Activated naive CD4-positive, alpha-beta T cell treated with anti-CD3 and anti-CD28 coated beads, Interleukin-2, amount 50 U/mL, for 16 hours (primary cell): Measurements from ENCODE around the gene NDRG2.
"Not testable (repeated sequence)": the region's sequence is repeated elsewhere in the genome, so short reads cannot be mapped to it uniquely, and the experiment has no call there.

Experiments used
- DNase-seq: peaks from one replicate; pipeline ENCODE4 v3.0.0-alpha.2; 2020

Gene NDRG2

DNA sequence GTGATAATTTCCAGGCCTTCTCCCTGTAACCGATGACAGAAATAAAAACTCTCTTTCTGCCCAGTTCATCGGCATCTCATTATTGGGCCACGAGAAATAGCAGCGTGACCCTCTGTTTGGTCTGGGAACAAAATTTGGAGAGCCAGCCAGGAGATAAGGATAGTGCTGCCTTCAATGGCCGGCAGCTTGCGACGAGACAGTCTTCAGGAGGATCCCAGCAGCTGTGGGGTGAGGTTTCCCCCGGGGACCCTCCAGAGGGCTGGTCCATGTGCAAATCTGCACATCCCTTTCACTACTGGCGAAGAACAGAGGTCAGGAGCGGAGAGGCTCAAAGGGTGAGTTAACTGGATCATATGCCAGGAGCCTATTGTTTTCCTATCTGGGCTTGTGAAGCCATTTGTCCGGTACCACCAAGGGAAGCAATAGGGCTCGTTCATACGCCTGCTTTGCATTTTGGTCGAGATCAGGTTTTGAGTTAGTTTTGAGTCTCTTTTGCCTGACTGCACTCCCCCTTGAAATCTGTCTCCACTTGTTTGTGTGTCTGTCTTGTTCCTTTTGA is 21.0 kb downstream of the NDRG2 start:
- no peak for DNase-seq

DNA sequence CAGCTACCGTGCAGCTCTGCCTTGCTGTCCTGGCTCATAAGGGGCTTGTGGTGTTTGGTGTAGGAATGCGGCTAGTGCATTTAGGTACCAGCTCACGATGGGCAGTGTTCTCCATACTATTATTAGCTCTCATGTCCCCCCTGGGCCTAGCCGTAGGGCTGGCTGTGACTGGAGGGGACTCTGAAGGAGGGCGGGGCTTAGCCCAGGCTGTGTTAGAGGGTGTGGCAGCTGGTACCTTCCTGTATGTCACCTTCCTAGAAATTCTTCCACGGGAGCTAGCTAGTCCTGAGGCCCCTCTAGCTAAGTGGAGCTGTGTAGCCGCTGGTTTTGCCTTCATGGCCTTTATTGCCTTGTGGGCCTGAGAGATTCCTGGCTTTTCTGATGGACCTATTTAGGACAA is 23.6 kb downstream of the NDRG2 start:
- DNase-seq, result no peak

DNA sequence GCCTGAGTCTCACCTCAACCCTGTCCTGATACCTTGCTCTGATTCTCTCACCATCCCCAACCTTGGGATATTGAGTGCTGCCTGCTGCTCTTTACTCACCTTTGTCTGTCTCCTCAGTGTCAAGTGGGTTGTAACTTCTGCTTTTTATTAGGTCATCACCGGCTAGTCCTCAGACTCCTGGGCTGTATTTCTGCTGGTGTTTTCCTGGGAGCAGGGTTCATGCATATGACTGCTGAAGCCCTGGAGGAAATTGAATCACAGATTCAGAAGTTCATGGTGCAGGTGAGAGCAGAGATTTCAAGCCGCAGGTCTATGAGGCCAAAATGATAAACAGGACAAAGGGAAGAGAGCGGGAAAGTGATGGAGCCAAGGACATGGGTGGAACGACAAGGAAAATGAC is 25.3 kb downstream of the NDRG2 start:
- DNase-seq, result no peak

DNA sequence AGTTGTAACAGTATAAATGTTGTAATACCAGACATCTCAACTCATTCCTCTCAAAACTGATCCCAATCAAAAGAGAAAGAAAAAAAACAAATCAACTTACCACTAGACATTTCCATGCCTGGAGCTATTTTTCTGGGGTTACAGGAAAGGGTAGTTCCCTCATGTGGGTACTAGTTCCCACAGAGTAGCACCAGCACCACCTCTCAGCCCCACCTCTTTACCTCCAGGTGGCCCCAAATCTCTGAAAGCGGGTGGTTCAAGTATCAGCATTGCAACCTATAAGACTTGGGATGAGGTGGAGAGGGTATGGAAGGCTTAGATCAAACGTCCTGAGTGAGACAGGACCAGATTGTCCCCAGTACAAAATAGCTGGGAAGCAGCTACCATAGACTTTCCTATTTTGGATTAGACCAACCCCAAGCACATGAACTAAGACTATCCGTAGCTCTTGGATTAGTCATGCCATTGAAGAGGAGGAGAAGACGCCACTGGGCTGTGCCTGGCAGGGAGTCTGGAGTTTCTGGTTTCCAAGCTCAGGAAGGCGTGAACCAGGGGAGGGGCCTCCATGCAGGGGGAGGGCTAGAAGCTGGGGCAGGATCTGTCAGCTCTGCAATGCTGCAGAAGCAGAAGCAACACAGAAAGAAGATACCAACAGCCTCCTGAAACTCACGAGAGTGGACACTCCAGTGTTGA is 26.0 kb downstream of the NDRG2 start, which contains the start of gene SLC39A2:
Gene SLC39A2 (plus strand): TSS at position 620 of the 693 bp plus-strand sequence. CDS start 154 bp downstream, outside the sequence.
- DNase-seq, result no peak

DNA sequence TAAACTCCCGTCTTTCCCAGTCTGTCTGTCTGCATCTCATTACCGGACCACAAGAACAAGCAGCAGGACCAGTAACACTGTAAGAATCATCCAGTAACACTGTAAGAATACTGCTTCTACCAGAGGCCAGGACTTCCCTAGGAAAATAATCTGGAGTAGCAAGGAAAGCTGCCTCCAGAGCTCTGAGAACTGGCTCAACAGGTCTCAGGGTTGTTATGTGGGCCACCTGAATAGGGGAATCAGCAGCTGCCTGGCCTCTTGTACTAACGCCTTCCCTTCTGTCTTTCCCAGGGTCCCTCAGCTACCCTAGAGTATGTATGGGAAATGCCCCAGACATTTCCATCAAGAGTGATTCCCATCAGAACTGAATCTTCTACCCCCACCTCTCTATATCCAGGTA is 26.7 kb downstream of the NDRG2 start:
- no peak for DNase-seq

DNA sequence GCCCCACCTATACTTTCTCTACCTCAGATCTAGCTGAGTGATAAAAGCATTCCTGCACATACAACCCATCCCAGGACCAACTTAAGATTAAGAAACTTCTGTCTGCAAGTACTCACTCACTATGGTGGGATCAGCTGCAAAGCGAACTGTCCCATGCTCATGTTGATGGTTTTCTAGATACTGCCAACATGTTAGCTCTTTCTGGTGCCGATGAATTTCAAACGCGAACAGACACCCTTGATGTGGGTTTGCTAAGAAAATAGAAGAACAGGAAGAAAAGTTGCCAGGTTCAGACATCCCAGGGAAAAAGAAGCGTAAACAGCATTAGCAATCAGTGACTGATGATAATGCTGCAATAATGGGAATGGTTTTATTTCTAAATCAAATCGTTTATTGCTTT is 27.3 kb downstream of the NDRG2 start:
- no peak for DNase-seq

DNA sequence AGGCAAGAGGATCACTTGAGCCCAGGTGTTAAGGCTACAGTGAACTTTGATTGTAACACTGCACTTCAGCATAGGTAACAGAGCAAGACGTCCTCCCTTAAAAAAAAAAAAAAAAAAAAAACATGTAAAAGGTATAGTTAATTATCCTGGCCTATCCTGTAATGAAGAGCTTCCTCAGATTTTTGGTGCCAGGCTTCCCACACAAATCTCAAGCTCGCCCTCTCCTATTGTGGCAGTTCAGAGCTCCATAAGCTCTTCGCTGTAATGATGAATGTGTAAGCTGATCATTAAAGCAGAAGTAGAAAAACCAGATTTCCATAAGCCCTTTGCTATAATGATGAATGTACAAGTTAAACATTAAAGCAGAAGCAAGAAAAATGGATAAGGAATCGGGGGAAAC is 27.7 kb downstream of the NDRG2 start:
- DNase-seq, result no peak

DNA sequence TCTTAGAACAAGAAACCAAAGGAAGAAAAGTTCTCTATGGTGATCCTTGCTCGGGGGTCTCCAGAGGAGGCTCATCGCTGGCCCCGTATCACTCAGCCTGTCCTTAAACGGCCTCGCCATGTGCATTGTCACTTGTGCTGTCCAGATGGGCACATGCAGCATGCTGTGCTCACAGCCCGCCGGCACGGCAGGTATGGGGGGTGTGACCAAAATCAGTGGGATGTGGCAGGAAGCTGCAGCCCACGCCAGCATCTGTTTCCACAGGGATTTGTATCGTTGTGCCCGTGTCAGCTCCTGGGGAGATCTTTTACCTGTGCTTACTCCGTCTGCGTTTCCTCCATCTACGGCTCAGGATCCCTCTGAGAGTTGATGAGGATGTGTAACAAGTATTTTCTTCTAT is 28.3 kb downstream of the NDRG2 start:
- DNase-seq, result no peak

DNA sequence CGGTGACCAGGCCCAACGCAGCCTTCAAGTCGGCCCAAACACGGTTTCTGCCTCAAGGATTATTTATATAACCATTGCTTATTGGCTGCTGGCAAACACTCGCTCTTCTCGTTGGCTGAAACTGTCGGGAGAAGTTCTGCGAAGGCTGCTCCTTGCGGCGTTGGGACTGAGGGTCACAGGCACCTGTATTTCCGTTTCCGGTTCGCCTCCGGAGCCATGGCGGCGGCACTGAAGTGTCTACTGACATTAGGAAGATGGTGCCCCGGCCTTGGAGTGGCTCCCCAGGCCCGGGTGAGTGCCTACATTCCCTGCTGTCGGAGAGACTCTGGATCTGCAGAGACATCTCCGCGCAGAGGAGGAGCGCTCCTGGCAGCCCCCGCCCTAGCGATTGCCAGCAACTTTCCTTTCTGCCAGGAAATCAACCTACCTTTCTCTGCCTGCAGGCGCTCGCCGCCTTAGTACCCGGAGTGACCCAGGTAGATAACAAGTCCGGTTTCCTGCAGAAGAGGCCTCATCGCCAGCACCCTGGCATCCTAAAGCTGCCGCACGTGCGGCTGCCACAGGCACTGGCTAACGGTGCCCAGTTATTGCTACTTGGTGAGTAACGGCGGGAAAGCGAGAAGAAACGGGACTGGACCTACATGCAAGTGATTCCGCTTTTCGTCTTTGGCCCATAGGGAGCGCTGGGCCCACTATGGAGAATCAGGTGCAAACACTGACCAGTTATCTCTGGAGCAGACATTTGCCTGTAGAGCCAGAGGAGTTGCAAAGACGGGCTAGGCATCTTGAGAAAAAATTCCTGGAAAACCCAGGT is 34.9 kb downstream of the NDRG2 start, which contains the start of gene METTL17:
Gene METTL17 (plus strand): TSS at position 194 of the 814 bp plus-strand sequence. CDS start 23 bp downstream, at position 217.
- DNase-seq, result peak; percentile 89

DNA sequence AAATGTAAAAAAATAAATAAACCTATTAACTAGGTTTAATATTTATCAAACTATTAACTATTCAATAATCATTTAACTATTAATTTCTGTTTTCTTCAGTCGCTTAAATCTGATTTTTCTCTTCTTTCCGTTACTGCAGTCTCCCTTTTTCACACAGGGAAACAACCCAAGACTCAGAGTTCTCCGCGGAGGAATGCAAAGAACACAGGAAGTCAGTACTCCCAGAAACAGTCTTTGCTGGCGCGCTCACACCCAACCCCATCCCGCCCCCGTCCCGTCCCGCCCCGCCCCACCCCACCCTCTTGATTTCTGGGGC is 35.4 kb downstream of the NDRG2 start:
- no peak for DNase-seq

DNA sequence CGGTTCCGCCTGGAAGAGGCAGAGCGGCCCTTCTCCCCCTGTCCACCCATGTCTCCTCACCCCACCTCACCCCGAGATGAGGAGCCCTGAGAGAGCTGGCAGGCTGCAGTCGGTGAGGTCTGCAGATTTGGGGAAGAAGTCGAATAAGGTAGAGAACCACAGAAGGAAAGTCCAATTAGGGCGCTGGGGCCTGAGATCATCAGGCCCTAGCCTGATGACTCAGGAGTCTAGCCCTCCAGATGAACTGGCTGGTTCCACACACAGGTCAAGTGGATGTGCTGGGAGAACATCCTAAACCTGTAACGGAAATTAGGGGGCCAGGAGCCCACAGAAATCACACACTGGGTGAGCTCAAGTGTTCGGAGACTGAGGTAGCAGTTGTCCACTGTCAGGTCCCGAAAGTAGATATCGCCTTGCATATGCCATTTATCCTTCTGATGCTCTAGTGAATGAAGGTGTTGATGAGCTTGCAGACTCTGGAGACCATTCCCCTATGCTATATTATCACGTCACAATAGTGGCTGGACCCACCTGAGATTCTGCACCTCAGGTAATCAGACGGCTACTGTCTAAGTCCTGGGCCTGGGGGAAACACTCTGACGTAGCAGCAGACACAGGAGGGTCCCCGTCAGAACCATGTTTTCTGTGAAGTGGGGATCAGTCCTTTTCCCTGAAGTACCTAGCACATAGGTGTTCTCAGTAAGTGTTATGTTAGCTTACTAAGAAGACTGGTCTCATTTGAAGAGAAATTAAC is 36.0 kb downstream of the NDRG2 start:
- DNase-seq, result no peak

DNA sequence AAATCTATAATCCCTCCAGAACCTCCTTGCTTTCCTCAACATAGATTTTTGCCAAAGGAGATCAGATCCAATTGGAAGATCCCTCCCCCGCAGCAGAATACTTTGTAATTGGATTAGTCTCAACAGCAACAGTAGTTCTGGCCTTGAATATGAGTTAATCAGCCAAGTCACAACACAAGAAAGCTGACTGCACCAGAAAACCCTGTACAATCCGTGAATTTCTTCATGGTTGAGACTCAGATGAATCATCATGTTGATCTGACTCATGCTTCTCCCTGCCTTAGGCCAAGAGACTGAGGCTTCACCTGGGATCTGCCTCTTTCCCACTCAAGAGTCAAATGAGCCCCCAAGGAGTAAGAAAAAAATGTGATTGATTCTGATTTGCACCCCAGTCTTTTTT is 38.0 kb downstream of the NDRG2 start:
- DNase-seq, result no peak

DNA sequence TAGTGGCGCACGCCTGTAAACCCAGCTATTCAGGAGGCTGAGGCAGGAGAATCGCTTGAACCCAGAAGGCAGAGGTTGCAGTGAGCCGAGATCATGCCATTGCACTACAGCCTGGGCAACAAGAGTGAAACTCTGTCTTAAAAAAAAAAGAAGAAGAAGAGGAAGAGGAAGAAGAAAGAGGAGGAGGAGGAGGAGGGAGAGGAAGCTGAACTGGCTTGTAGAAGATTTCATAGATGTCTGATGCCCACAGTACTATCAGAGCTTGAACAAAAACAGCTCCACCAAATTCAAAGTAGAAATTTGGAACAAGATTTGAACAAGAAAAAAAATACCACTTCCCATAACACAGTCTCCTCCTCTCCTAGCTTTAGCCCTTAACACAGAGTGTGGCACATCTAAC is 39.2 kb downstream of the NDRG2 start:
- DNase-seq, result not testable (repeated sequence)

DNA sequence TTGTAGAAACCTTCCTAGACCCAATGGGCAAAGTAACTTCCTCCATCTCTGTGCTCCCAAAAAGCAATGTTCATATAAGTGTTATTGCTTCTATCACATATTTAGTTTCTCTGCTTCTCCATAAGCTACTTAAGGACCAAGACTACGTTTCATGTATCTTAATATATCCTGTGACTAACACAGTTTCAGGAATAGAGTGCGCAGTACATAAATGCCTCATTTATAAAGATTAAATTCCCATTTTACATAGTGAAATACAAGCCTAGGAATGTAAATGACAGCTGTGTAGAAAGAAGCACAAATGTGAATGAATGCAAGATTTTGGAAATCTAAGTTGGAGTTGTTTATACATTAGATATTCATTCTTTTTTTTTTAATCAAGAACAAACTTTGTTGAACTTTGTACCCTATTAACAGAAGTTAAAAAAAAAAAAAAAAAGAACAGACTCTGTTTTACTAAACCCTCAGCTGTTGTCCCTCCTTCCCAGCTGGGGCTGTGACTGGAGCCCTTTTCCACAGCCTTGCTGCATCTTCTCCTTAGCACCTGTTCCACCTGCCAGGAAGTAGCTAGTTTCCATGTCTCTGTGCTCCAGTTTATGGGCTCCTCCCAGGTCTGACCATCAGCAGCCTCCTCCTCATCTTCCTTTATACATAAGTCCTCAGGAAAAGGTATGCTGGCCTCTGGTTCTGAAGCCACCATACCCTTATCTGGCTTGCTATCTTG is 42.1 kb downstream of the NDRG2 start:
- no peak for DNase-seq

DNA sequence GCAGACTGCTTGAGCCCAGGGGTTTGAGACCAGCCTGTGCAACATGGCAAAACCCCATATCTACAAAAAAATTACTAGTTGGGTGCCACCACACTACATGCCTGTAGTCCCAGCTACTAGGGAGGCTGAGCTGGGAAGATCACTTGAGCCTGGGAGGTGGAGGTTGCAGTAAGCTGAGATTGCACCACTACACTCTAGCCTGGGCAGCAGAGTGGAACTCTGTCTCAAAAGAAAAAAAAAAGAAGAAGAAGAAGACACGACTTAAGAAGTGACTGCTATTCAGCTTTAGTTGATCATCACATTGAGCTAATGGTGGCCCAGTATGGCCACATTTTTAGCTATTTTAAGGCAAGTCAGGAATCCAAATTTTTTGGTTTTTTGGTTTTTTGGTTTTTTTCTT is 44.0 kb downstream of the NDRG2 start:
- DNase-seq, result no peak

DNA sequence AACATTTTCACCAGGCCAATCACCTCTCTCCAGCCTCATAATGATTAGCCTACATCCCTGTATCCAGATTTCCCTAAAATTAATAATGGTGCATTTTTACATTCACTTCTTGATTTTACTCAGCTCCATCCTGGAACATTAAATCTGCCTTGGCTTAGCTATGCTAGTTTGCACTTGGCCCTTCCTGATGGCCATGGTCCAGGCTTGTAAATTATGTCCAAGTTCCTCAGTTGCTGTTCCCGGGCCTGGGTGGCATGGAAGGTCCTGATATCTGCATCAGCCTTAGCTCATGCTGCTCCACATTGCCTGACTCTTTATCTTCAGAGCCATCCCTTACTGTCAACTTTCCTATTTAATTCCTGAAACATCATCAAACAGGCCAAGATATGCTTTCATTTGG is 46.2 kb downstream of the NDRG2 start:
- no peak for DNase-seq

DNA sequence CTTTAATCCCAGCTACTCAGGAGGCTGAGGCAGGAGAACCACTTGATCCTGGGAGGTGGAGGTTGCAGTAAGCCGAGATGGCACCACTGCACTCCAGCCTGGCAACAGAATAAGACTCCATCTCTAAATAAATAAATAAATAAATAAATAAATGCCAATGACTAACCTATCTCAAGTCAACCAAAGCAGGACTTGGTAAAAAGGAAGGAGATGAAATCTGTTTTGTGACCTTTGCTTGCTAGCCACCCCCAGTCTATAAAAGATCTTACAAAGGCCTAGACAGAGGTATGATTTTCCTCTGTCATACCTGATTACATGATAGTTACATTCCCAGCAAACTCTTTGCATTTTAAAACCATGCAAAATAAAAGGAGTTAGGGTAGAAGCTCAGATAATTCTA is 48.6 kb downstream of the NDRG2 start:
- DNase-seq, result no peak

DNA sequence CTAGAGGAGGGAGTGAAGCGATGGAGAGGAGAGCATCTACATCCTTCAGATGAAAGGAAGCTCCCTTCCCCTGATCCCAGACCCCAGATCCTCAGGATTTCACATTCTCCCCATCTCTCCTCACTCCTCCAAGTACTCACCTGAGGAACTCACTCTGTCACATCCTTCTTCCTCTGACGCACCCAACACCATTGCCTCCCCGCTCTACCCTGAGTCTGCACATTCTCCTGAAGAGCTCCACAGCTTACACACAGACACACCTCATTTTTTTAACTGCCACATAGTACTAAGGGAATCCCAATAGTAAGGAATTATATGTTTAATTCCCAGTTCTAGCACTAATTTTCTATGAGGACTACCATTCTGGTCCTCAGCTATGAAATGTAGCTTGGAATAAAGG is 51.4 kb downstream of the NDRG2 start:
- DNase-seq, result no peak

DNA sequence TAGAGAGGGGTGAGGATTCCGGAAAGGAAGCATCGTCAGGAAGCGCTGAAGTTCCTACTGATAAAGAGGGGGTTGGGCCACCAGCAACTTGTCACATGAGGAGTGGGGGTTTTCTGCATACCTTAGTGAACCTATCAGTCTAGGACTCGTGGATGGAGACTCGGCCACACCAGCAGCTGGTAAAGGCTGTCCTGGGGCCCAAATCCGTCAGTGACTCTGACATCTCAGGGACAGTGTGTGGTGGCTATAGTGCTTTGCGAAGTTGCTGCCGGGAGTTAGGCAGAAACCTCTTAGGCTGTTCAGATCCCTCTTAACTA is 53.2 kb downstream of the NDRG2 start:
- DNase-seq, result no peak

DNA sequence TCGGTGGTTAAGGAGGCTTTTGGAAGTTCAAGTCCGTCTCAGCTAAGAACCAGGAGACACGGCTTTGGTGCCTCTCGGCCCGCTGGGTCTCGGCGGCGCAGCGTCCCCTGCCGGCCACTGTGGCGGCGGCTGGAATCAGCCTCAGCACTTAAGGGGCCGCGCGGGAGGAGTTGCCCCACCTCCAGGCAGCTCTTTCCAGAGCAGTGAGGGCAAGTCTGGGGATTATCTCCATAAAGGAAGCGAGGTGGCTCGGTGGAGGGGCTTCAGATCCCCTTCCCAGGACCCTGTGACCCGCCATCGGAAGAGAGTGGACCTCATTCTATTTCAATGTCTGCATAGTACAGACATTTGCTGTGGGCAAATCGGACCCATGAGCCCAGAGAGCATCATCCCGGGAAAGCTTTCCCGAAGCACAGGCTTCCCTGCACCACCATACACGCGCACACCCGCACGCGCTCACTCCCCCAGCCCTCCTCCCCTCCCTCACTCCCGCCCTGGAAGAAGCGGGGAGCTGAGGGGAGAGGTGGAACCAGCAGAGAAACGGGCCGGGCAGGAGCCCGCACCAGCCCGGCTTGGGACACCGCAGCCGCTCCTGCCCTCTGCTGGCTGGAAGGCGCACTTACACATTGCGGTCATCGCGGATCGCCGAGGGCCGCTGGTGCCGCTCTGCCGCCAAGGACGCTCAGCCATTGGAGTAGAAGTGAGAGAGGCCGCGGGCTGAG is 53.7 kb downstream of the NDRG2 start:
- peak; percentile 81 for DNase-seq

DNA sequence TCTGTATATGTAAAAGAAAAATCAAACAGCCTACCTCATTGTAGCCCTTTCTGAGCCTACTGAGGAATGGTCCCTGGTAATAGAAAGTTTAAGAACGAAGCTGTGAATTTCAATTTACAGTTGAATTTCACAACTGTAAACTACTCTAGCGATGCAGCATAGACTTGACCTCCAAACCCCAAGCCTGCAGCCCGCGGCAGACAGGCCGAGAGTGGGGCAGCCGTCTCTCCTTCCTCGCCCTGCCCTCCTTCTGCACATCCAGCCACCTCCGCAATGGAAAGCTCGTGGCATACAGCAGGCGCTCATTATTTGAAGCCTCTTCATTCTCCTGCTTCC is 54.2 kb downstream of the NDRG2 start:
- no peak for DNase-seq

DNA sequence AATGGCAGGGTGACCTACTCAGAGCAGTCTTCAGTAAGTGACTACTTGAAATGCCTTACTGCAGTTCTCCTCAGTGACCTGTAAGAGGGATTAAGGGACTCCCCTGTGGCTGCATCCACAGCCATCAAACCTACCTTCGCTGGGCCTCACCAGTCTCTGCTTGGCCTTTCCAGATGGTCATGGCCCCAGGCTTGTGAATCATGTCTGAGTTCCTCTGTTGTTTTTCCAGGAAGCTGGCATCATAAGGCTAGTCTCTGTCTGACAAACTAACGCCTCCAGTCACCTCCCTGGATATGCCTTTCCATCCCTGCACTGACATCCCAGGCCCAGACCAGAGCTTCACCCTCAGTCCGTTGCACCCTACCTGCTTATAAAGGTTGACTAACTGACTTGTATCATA is 55.5 kb downstream of the NDRG2 start:
- no peak for DNase-seq
